Measurements from ENCODE around the gene ARL6IP1. TPM values are rescaled to one million over a fixed set of nuclear protein-coding genes. Genes with fewer than 3 reads are reported as not detected.
A peak's percentile ranks its signal among the peaks of the same experiment; 100 is the strongest.

Gene ARL6IP1
- total and polyA plus RNA-seq, 2 of the 13 experiments (the other 11 are each of a cell fraction or from before 2014, with no cell fraction given) = 263 to 373 TPM

DNA sequence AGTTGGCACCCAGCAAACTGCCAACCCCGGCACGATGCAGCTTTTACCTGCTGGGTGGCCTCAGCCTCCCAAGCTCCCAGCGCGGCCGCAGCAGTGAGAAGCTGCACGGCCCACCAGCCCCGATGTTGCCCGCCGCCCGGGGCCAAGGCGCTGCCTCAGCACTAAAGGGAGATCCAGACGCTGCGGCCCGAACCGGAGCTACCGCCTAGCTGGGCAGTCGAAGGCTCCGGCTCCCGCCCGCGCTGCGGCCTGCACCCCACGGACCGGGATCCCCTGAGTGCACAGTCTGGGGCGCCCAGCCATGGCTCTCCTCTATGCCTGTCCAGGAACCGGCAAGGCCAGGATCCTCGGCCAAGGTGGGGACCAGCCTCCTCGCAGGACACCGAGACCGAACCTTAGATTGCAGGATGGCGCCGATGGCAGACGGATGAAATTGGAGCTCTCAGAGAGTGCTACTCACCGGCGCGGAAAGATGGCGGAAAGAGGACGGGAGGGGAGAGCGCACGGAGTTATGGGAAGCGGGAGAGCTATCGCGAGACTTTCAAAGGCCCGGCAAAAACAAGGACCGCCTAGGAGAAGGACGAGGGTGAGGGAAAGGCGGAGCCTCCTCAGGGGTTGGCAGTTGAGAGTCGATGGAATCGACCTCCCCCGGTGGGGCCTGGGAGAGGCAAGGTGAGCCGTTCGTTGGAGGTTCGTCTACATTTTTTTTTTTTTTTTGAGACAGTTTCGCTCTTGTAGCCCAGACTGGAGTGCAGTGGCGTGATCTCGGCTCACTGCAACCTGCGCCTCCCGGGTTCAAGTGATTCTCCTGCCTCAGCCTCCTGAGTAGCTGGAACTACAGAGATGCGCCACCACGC is 11.3 kb downstream of the ARL6IP1 start, which contains the start of gene RPS15A (continued):
- TF ChIP-seq, protein P1, sequence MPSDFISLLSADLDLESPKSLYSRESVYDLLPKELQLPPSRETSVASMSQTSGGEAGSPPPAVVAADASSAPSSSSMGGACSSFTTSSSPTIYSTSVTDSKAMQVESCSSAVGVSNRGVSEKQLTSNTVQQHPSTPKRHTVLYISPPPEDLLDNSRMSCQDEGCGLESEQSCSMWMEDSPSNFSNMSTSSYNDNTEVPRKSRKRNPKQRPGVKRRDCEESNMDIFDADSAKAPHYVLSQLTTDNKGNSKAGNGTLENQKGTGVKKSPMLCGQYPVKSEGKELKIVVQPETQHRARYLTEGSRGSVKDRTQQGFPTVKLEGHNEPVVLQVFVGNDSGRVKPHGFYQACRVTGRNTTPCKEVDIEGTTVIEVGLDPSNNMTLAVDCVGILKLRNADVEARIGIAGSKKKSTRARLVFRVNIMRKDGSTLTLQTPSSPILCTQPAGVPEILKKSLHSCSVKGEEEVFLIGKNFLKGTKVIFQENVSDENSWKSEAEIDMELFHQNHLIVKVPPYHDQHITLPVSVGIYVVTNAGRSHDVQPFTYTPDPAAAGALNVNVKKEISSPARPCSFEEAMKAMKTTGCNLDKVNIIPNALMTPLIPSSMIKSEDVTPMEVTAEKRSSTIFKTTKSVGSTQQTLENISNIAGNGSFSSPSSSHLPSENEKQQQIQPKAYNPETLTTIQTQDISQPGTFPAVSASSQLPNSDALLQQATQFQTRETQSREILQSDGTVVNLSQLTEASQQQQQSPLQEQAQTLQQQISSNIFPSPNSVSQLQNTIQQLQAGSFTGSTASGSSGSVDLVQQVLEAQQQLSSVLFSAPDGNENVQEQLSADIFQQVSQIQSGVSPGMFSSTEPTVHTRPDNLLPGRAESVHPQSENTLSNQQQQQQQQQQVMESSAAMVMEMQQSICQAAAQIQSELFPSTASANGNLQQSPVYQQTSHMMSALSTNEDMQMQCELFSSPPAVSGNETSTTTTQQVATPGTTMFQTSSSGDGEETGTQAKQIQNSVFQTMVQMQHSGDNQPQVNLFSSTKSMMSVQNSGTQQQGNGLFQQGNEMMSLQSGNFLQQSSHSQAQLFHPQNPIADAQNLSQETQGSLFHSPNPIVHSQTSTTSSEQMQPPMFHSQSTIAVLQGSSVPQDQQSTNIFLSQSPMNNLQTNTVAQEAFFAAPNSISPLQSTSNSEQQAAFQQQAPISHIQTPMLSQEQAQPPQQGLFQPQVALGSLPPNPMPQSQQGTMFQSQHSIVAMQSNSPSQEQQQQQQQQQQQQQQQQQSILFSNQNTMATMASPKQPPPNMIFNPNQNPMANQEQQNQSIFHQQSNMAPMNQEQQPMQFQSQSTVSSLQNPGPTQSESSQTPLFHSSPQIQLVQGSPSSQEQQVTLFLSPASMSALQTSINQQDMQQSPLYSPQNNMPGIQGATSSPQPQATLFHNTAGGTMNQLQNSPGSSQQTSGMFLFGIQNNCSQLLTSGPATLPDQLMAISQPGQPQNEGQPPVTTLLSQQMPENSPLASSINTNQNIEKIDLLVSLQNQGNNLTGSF (CRISPR knock-in tag; IDR thresholded peaks at IDR 0.05) = peak; percentile 98
- TF ChIP-seq SPEN (CRISPR knock-in tag; IDR thresholded peaks at IDR 0.05; ENCODE audit: low read depth) = peak; percentile 100
- TF ChIP-seq, protein P2, sequence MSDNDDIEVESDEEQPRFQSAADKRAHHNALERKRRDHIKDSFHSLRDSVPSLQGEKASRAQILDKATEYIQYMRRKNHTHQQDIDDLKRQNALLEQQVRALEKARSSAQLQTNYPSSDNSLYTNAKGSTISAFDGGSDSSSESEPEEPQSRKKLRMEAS (IDR thresholded peaks at IDR 0.05) = peak; percentile 97
- TF ChIP-seq, protein P3, sequence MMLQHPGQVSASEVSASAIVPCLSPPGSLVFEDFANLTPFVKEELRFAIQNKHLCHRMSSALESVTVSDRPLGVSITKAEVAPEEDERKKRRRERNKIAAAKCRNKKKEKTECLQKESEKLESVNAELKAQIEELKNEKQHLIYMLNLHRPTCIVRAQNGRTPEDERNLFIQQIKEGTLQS (CRISPR knock-in tag; IDR thresholded peaks at IDR 0.05) = peak; percentile 68
- peak; percentile 88 for TF ChIP-seq RXRA (CRISPR knock-in tag; IDR thresholded peaks at IDR 0.05)
- peak; percentile 96 for TF ChIP-seq ZNF564 (CRISPR knock-in tag; IDR thresholded peaks at IDR 0.05)
- TF ChIP-seq HDAC2 (CRISPR knock-in tag; IDR thresholded peaks at IDR 0.05) = peak; percentile 82
- TF ChIP-seq ELF1 (CRISPR knock-in tag; IDR thresholded peaks at IDR 0.05) = peak; percentile 88
- TF ChIP-seq ZNF44 (CRISPR knock-in tag; IDR thresholded peaks at IDR 0.05) = peak; percentile 98
- no peak for TF ChIP-seq PBX2 (CRISPR knock-in tag; IDR thresholded peaks at IDR 0.05)
- TF ChIP-seq ZNF674 (CRISPR knock-in tag; IDR thresholded peaks at IDR 0.05; ENCODE audit: low read depth) = 0 out of 2 replicates have a peak, but pooled peaks have one; percentile 31
- TF ChIP-seq GTF2F1 (IDR thresholded peaks at IDR 0.05; ENCODE audit: low read length) = peak; percentile 95
- peak; percentile 99 for TF ChIP-seq ZNF670 (CRISPR knock-in tag; IDR thresholded peaks at IDR 0.05; ENCODE audit: borderline replicate concordance)
- TF ChIP-seq JARID2 (CRISPR knock-in tag; IDR thresholded peaks at IDR 0.05; ENCODE audit: insufficient replicate concordance) = peak; percentile 65
- TF ChIP-seq ZNF713 (CRISPR knock-in tag; IDR thresholded peaks at IDR 0.05) = peak; percentile 83
- TF ChIP-seq NCOA5 (CRISPR knock-in tag; IDR thresholded peaks at IDR 0.05) = peak; percentile 76; the same call in 1 of the 2 replicates
- no peak; the same call in 1 of the 2 replicates for TF ChIP-seq ZBTB42 (CRISPR knock-in tag; IDR thresholded peaks at IDR 0.05)
- TF ChIP-seq TBL1XR1 (IDR thresholded peaks at IDR 0.05; ENCODE audit: borderline replicate concordance, low read length, partially characterized antibody) = peak; percentile 58
- peak; percentile 77; the same call in 1 of the 2 replicates for TF ChIP-seq JUNB (CRISPR knock-in tag; IDR thresholded peaks at IDR 0.05; ENCODE audit: borderline replicate concordance)
- TF ChIP-seq ZFP1 (CRISPR knock-in tag; IDR thresholded peaks at IDR 0.05) = peak; percentile 90
- TF ChIP-seq ZNF275 (CRISPR knock-in tag; IDR thresholded peaks at IDR 0.05; ENCODE audit: borderline replicate concordance) = peak; percentile 99
- TF ChIP-seq ZBTB3 (CRISPR knock-in tag; IDR thresholded peaks at IDR 0.05; ENCODE audit: borderline replicate concordance, low read depth) = peak; percentile 87
- TF ChIP-seq SATB2 (CRISPR knock-in tag; IDR thresholded peaks at IDR 0.05) = peak; percentile 86
